ENCODE results near the gene CIDEA.
"Not testable (repeated sequence)": the region's sequence is repeated elsewhere in the genome, so short reads cannot be mapped to it uniquely, and the experiment has no call there.

The CIDEA gene

GRCh38 chr18:12238826-12239225, 15.3 kb upstream of the CIDEA start:
- DNase-seq (ENCODE audit: low read depth in 1 of 2, low spot score in 1 of 2), result no peak
- peaks cover 10% of the 10 kb centered on the region for H3K27me3 ChIP-seq (ENCODE audit: insufficient read depth, poor library complexity, severe bottlenecking)
- H3K27ac ChIP-seq (replicated peaks), result no peak overlapping the region
- TF ChIP-seq POLR2AphosphoS5 (IDR thresholded peaks at IDR 0.05; ENCODE audit: low read depth) (no peak), CTCF (IDR thresholded peaks at IDR 0.05; ENCODE audit: insufficient read depth, low read length) (no peak), REST (IDR thresholded peaks at IDR 0.05; ENCODE audit: insufficient replicate concordance, low read depth) (no peak), GABPA (IDR thresholded peaks at IDR 0.05; ENCODE audit: low read depth) (no peak), SPI1 (IDR thresholded peaks at IDR 0.05; ENCODE audit: borderline replicate concordance, low read depth) (no peak)
- H3K4me3 ChIP-seq (replicated peaks; ENCODE audit: insufficient read depth, low read length), result no peak overlapping the region

- DNase-seq (ENCODE audit: low read depth in 1 of 2, low spot score in 1 of 2), result no peak
- H3K27ac ChIP-seq (replicated peaks), result no peak overlapping the region
- no peak overlapping the region for H3K4me3 ChIP-seq (replicated peaks; ENCODE audit: insufficient read depth, low read length)
- TF ChIP-seq CTCF (IDR thresholded peaks at IDR 0.05; ENCODE audit: insufficient read depth, low read length), result no peak
- no peak for TF ChIP-seq POLR2AphosphoS5 (IDR thresholded peaks at IDR 0.05; ENCODE audit: low read depth)
- TF ChIP-seq SPI1 (IDR thresholded peaks at IDR 0.05; ENCODE audit: borderline replicate concordance, low read depth), result no peak
- TF ChIP-seq GABPA (IDR thresholded peaks at IDR 0.05; ENCODE audit: low read depth), result no peak
- no peak for TF ChIP-seq REST (IDR thresholded peaks at IDR 0.05; ENCODE audit: insufficient replicate concordance, low read depth)
- H3K27me3 ChIP-seq (ENCODE audit: insufficient read depth, poor library complexity, severe bottlenecking), result peaks cover 10% of the 10 kb centered on the region
Observed at GRCh38 chr18:12239431-12239830, 14.7 kb upstream of the CIDEA start.

GRCh38 chr18:12242658-12243260, 11.4 kb upstream of the CIDEA start:
- Histone ChIP-seq H3K27ac (replicated peaks) (no peak overlapping the region), H3K4me3 (replicated peaks; ENCODE audit: insufficient read depth, low read length) (no peak overlapping the region), H3K27me3 (ENCODE audit: insufficient read depth, poor library complexity, severe bottlenecking) (peaks cover 23% of the 10 kb centered on the region)
- TF ChIP-seq CTCF (IDR thresholded peaks at IDR 0.05; ENCODE audit: insufficient read depth, low read length) (no peak), SPI1 (IDR thresholded peaks at IDR 0.05; ENCODE audit: borderline replicate concordance, low read depth) (no peak), POLR2AphosphoS5 (IDR thresholded peaks at IDR 0.05; ENCODE audit: low read depth) (no peak), REST (IDR thresholded peaks at IDR 0.05; ENCODE audit: insufficient replicate concordance, low read depth) (no peak), GABPA (IDR thresholded peaks at IDR 0.05; ENCODE audit: low read depth) (no peak)
- DNase-seq (ENCODE audit: low read depth in 1 of 2, low spot score in 1 of 2), result no peak

- not testable (repeated sequence) for H3K4me3 ChIP-seq (replicated peaks; ENCODE audit: insufficient read depth, low read length); DNase-seq (ENCODE audit: low read depth in 1 of 2, low spot score in 1 of 2)
Observed at GRCh38 chr18:12243272-12243671, 10.9 kb upstream of the CIDEA start.

More at GRCh38 chr18:12243272-12243671, 10.9 kb upstream of the CIDEA start:
- peaks cover 23% of the 10 kb centered on the region for H3K27me3 ChIP-seq (ENCODE audit: insufficient read depth, poor library complexity, severe bottlenecking)
- not testable (repeated sequence) for H3K27ac ChIP-seq (replicated peaks)

All from HL-60 (cell line).